CD4-positive, CD25-positive, alpha-beta regulatory T cell (primary cell): ENCODE data around the gene EME2. TPM values are rescaled to one million over a fixed set of nuclear protein-coding genes. Genes with fewer than 3 reads are reported as not detected.
"Not testable (repeated sequence)": the region's sequence is repeated elsewhere in the genome, so short reads cannot be mapped to it uniquely, and the experiment has no call there.

ENCODE experiments used
- ATAC-seq, 2 donors: fragments of 150-1000 bp; cut with Tn5 transposase; one replicate each; pipeline ENCODE4 v1.10.0; 2021; ENCODE audit warnings: low read depth in 2 of 2, moderate number of reproducible peaks in 2 of 2, moderate library complexity in 1 of 2
- DNase-seq, 3 donors: peaks; one replicate each; pipeline versions ENCODE4 v3.0.0 to v3.0.0-alpha.2; 2012 to 2022; ENCODE audit warnings: mixed read lengths in 1 of 3
- H3K27ac ChIP-seq: one replicate; pipeline ENCODE4 v1.7.0; 2013; ENCODE audit warnings: mild to moderate bottlenecking, low read length; ENCODE audit not compliant: insufficient read depth, poor library complexity, severe bottlenecking
- H3K27me3 ChIP-seq: one replicate; pipeline ENCODE4 v1.7.0; 2013; ENCODE audit warnings: low read length; ENCODE audit not compliant: control insufficient read depth, insufficient read depth
- H3K36me3 ChIP-seq: one replicate; pipeline ENCODE4 v1.7.0; 2013; ENCODE audit warnings: mild to moderate bottlenecking, low read length, moderate library complexity; ENCODE audit not compliant: control insufficient read depth, insufficient read depth
- H3K4me1 ChIP-seq: 2 replicates; pipeline ENCODE4 v1.7.0; 2013; ENCODE audit warnings: mild to moderate bottlenecking, low read length; ENCODE audit not compliant: insufficient read depth, control insufficient read depth, poor library complexity, severe bottlenecking
- H3K4me3 ChIP-seq: one replicate; pipeline ENCODE4 v1.7.0; 2013; ENCODE audit warnings: low read depth, mild to moderate bottlenecking, low read length, moderate library complexity
- H3K9me3 ChIP-seq, 2 experiments: 1 replicate in 1 of 2; 2 replicates in 1 of 2; pipeline ENCODE4 v1.7.0; 2013; ENCODE audit warnings: low read length in 2 of 2, mild to moderate bottlenecking in 1 of 2, moderate library complexity in 1 of 2; ENCODE audit not compliant: control insufficient read depth in 2 of 2
- H3K27ac Mint-ChIP-seq, 3 donors: one replicate each; pipeline ENCODE4 v1.8.0; 2020 to 2022; ENCODE audit warnings: mild to moderate bottlenecking in 3 of 3, mixed read lengths in 3 of 3, moderate library complexity in 2 of 3
- H3K27me3 Mint-ChIP-seq: one replicate; pipeline ENCODE4 v1.8.0; 2022; ENCODE audit warnings: mild to moderate bottlenecking, mixed read lengths
- H3K36me3 Mint-ChIP-seq: one replicate; pipeline ENCODE4 v1.8.0; 2020; ENCODE audit warnings: mixed read lengths
- H3K4me1 Mint-ChIP-seq, 4 donors: one replicate each; pipeline ENCODE4 v1.8.0; 2020 to 2022; ENCODE audit warnings: mixed read lengths in 4 of 4, mild to moderate bottlenecking in 1 of 4
- H3K4me3 Mint-ChIP-seq, 4 donors: one replicate each; pipeline ENCODE4 v1.8.0; 2020 to 2022; ENCODE audit warnings: mild to moderate bottlenecking in 4 of 4, mixed read lengths in 4 of 4, moderate library complexity in 3 of 4
- H3K9me3 Mint-ChIP-seq, 7 donors: one replicate each; pipeline ENCODE4 v1.8.0; 2020 to 2022; ENCODE audit warnings: mixed read lengths in 7 of 7, mild to moderate bottlenecking in 3 of 7, moderate library complexity in 2 of 7
- polyA plus RNA-seq, 4 donors: library from polyadenylated mRNA; unstranded; fragments of 300-500 nt; fragmentation: Illumina TruSeq; gene quantifications; one replicate each; pipeline ENCODE4 v1.2.3, GENCODE V29; 2021
- total RNA-seq: library from RNA; stranded (reverse); gene quantifications from one replicate; pipeline ENCODE4 v1.2.3, GENCODE V29; 2022

The EME2 gene
- total and polyA plus RNA-seq, 5 donors from 2014 or later = 0.57 to 19.0 (median 0.69) TPM

- H3K4me3 Mint-ChIP-seq = no peak overlapping the region
- peaks cover 56% of the 10 kb centered on the region for H3K36me3 ChIP-seq
- no peak for ATAC-seq
- H3K4me1 Mint-ChIP-seq = peaks cover 0 to 6% (median 3%) of the 10 kb centered on the region in 4 donors
- H3K36me3 Mint-ChIP-seq = peaks cover 21% of the 10 kb centered on the region
- DNase-seq = no peak
- H3K27me3 ChIP-seq = no peaks in the 10 kb centered on the region
- H3K27ac ChIP-seq = no peak overlapping the region
- no peaks in the 10 kb centered on the region for H3K4me1 ChIP-seq
- no peaks in the 10 kb centered on the region for H3K9me3 ChIP-seq
- no peak overlapping the region for H3K27ac Mint-ChIP-seq
- peaks cover 0 to 3% (median 0%) of the 10 kb centered on the region in 7 donors for H3K9me3 Mint-ChIP-seq
- no peaks in the 10 kb centered on the region for H3K27me3 Mint-ChIP-seq
- no peak overlapping the region for H3K4me3 ChIP-seq
These were observed 41.5 kb upstream of the EME2 start for GRCh38 chr16:1731073-1731472.

- no peak overlapping the region for H3K4me3 ChIP-seq
- no peak for DNase-seq
- H3K4me1 ChIP-seq = no peaks in the 10 kb centered on the region
- Mint-ChIP-seq H3K27me3 (no peaks in the 10 kb centered on the region), H3K4me1 (peaks cover 0 to 6% (median 3%) of the 10 kb centered on the region in 4 donors), H3K4me3 (no peak overlapping the region), H3K27ac (no peak overlapping the region), H3K36me3 (peaks cover 19% of the 10 kb centered on the region), H3K9me3 (peaks cover 0 to 3% (median 0%) of the 10 kb centered on the region in 7 donors)
- no peak overlapping the region for H3K27ac ChIP-seq
- no peaks in the 10 kb centered on the region for H3K9me3 ChIP-seq
- no peak for ATAC-seq
- H3K27me3 ChIP-seq = no peaks in the 10 kb centered on the region
- peaks cover 52% of the 10 kb centered on the region for H3K36me3 ChIP-seq
These were observed 41.0 kb upstream of the EME2 start for GRCh38 chr16:1731603-1732002.

DNA sequence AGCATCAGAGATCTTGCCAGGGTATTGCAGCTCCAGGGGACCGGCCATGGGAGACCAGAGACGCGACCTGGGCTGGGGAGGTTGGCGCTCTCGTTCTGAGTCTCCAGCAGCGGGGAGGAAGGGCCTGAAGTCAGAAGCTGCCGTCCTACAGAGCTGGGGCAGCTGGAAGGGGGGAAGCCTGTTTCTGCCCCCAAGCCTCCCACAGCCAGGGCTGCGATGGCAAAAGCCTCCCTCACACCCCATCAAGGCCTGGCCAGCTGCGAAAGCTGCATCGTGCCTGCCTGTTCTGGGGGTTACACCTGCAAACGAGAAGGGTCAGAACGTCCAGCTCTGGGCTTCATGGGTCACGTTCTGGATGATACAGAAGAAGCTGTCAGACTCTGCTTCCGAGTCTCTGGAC, 40.5 kb upstream of the EME2 start:
- H3K4me1 Mint-ChIP-seq = peaks cover 0 to 1% (median under 1%) of the 10 kb centered on the region in 4 donors
- Histone ChIP-seq H3K4me1 (no peaks in the 10 kb centered on the region), H3K36me3 (peaks cover 47% of the 10 kb centered on the region), H3K9me3 (no peaks in the 10 kb centered on the region), H3K27me3 (no peaks in the 10 kb centered on the region), H3K27ac (no peak overlapping the region), H3K4me3 (no peak overlapping the region)
- H3K4me3 Mint-ChIP-seq = no peak overlapping the region
- peaks cover 0 to under 1% (median 0%) of the 10 kb centered on the region in 7 donors for H3K9me3 Mint-ChIP-seq
- DNase-seq (no peak), ATAC-seq (no peak)
- no peak overlapping the region for H3K27ac Mint-ChIP-seq
- peaks cover 14% of the 10 kb centered on the region for H3K36me3 Mint-ChIP-seq
- H3K27me3 Mint-ChIP-seq = no peaks in the 10 kb centered on the region

DNA sequence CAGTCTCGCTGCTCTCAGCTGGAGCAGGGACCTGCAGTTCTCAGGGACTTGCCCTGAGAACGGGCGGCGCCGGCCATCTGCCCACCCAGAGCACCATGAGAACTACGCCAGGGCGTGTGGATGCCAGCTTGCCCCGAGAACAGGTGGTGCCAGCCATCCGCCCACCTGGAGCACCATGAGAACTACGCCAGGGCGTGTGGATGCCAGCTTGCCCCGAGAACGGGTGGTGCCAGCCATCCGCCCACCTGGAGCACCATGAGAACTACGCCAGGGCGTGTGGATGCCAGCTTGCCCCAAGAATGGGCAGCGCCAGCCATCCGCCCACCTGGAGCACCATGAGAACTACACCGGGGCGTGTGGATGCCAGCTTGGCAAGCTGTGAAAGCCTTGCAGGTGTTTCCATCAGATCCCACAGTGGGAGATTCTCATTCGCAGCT, 40.0 kb upstream of the EME2 start:
- H3K4me3 Mint-ChIP-seq, H3K9me3 Mint-ChIP-seq, H3K27me3 Mint-ChIP-seq, H3K9me3 ChIP-seq, H3K36me3 Mint-ChIP-seq, H3K27ac Mint-ChIP-seq, ATAC-seq, H3K4me1 Mint-ChIP-seq, H3K27ac ChIP-seq, H3K4me3 ChIP-seq, DNase-seq, H3K27me3 ChIP-seq, H3K4me1 ChIP-seq: not testable (repeated sequence)
- H3K36me3 ChIP-seq = peaks cover 42% of the 10 kb centered on the region

DNA sequence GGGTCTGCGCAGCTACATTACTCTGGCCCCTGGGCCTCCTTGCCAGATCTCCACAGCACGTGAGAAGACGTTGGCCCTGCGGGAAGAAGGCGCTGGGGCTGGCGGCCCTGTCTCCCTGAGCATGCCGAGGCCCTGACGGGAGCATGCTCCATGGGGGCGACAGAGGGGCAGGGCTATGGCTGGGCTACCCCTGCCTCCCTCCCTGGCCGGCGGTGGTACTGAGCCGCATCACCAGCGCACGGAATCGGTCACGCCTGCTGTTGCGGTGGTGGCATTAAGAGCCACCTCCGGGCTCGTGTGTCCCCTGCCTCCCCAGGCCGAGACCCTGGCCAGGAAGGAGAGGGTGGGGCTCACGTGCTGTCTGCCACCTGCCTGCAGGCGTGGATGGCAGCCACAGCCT, 38.5 kb upstream of the EME2 start:
- Mint-ChIP-seq H3K36me3 (peaks cover 5% of the 10 kb centered on the region), H3K27ac (no peak overlapping the region), H3K9me3 (no peaks in the 10 kb centered on the region), H3K4me3 (no peak overlapping the region), H3K27me3 (no peaks in the 10 kb centered on the region), H3K4me1 (no peaks in the 10 kb centered on the region)
- no peaks in the 10 kb centered on the region for H3K9me3 ChIP-seq
- no peaks in the 10 kb centered on the region for H3K27me3 ChIP-seq
- ATAC-seq = no peak
- no peak overlapping the region for H3K27ac ChIP-seq
- no peak overlapping the region for H3K4me3 ChIP-seq
- H3K4me1 ChIP-seq = no peaks in the 10 kb centered on the region
- DNase-seq = no peak
- peaks cover 32% of the 10 kb centered on the region for H3K36me3 ChIP-seq

DNA sequence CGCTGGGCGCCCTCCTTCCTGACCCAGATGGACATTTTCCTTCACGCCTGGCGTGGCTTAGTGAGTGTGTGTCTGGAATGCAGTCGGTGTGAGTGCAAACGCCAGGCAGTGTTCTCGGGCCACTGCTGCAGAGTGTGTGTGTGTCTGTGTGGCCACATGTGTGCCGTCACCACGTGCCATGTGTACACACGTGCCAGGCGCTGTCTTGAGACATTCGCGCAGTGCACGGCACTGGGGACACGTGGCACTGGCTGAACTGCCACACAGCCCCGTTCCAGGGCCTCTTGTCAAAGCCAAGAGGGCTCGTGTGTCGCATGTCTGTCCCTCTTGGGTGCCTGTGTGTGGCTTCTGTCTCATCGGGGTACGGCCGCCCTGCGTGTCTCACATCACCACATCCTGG, 37.8 kb upstream of the EME2 start:
- no peaks in the 10 kb centered on the region for H3K4me1 Mint-ChIP-seq
- H3K27me3 Mint-ChIP-seq = no peaks in the 10 kb centered on the region
- peaks cover 5% of the 10 kb centered on the region for H3K36me3 Mint-ChIP-seq
- DNase-seq = no peak
- Histone ChIP-seq H3K27ac (no peak overlapping the region), H3K9me3 (no peaks in the 10 kb centered on the region), H3K4me3 (no peak overlapping the region), H3K4me1 (no peaks in the 10 kb centered on the region), H3K36me3 (peaks cover 27% of the 10 kb centered on the region), H3K27me3 (no peaks in the 10 kb centered on the region)
- no peaks in the 10 kb centered on the region for H3K9me3 Mint-ChIP-seq
- no peak overlapping the region for H3K4me3 Mint-ChIP-seq
- H3K27ac Mint-ChIP-seq = no peak overlapping the region
- ATAC-seq = no peak

- Mint-ChIP-seq H3K27ac (no peak overlapping the region), H3K4me1 (peaks cover 0 to 2% (median 0%) of the 10 kb centered on the region in 4 donors), H3K36me3 (peaks cover 3% of the 10 kb centered on the region), H3K27me3 (no peaks in the 10 kb centered on the region), H3K4me3 (no peak overlapping the region), H3K9me3 (no peaks in the 10 kb centered on the region)
- no peak overlapping the region for H3K4me3 ChIP-seq
- no peaks in the 10 kb centered on the region for H3K9me3 ChIP-seq
- DNase-seq = no peak
- no peaks in the 10 kb centered on the region for H3K4me1 ChIP-seq
- peaks cover 11% of the 10 kb centered on the region for H3K36me3 ChIP-seq
- no peak for ATAC-seq
- H3K27me3 ChIP-seq = no peaks in the 10 kb centered on the region
- no peak overlapping the region for H3K27ac ChIP-seq
These were observed 32.4 kb upstream of the EME2 start for GRCh38 chr16:1740234-1740633.

GRCh38 chr16:1740781-1741490, 31.7 kb upstream of the EME2 start:
- H3K27ac Mint-ChIP-seq = no peak overlapping the region
- H3K4me3 ChIP-seq = no peak overlapping the region
- no peak for DNase-seq

More at GRCh38 chr16:1740781-1741490, 31.7 kb upstream of the EME2 start:
- peaks cover 16% of the 10 kb centered on the region for H3K36me3 ChIP-seq
- Mint-ChIP-seq H3K27me3 (no peaks in the 10 kb centered on the region), H3K36me3 (peaks cover 3% of the 10 kb centered on the region), H3K4me1 (peaks cover 0 to 2% (median 0%) of the 10 kb centered on the region in 4 donors), H3K9me3 (no peaks in the 10 kb centered on the region), H3K4me3 (no peak overlapping the region)
- no peaks in the 10 kb centered on the region for H3K9me3 ChIP-seq
- ATAC-seq = no peak
- H3K4me1 ChIP-seq = no peaks in the 10 kb centered on the region
- H3K27ac ChIP-seq = no peak overlapping the region
- H3K27me3 ChIP-seq = no peaks in the 10 kb centered on the region
